ENCODE results near the gene ZNF585A.
"Not testable (repeated sequence)": the region's sequence is repeated elsewhere in the genome, so short reads cannot be mapped to it uniquely, and the experiment has no call there.

ZNF585A gene

GRCh38 chr19:37172368-37173366 is at the start of gene ZNF585A:
ZNF585A (minus strand) TSS chr19:37172695; CDS start chr19:37169910, 2,785 bp downstream.
- no peak for DNase-seq

- no peak for DNase-seq
These were observed 48.6 kb upstream of the ZNF585A start for GRCh38 chr19:37221136-37221535.

- no peak for DNase-seq
These were observed 47.9 kb upstream of the ZNF585A start for GRCh38 chr19:37220383-37220782.

- DNase-seq, result no peak
These were observed 46.1 kb upstream of the ZNF585A start for GRCh38 chr19:37218592-37218935.

- DNase-seq, result peak; percentile 88
These were observed 45.5 kb upstream of the ZNF585A start, which contains the start of gene ZNF383 for GRCh38 chr19:37217775-37218591. ZNF383 (plus strand) TSS chr19:37218214; CDS start chr19:37230454, 12,240 bp downstream.

GRCh38 chr19:37217480-37217774 is 44.9 kb upstream of the ZNF585A start:
- DNase-seq, result no peak

GRCh38 chr19:37197768-37198167 is 25.3 kb upstream of the ZNF585A start:
- DNase-seq, result no peak

- DNase-seq, result not testable (repeated sequence)
These were observed 24.6 kb upstream of the ZNF585A start for GRCh38 chr19:37197115-37197514.

GRCh38 chr19:37195248-37195647 is 22.8 kb upstream of the ZNF585A start:
- DNase-seq, result not testable (repeated sequence)

GRCh38 chr19:37186071-37186470 is 13.6 kb upstream of the ZNF585A start:
- not testable (repeated sequence) for DNase-seq

- DNase-seq, result no peak
These were observed 6.9 kb downstream of the ZNF585A start for GRCh38 chr19:37165635-37166034.

- DNase-seq, result no peak
These were observed 12.3 kb downstream of the ZNF585A start for GRCh38 chr19:37160153-37160552.

- no peak for DNase-seq
These were observed 24.3 kb downstream of the ZNF585A start for GRCh38 chr19:37148214-37148613.

GRCh38 chr19:37136111-37136510 is 36.4 kb downstream of the ZNF585A start:
- no peak for DNase-seq

- no peak for DNase-seq
These were observed 43.7 kb downstream of the ZNF585A start for GRCh38 chr19:37128821-37129177.

GRCh38 chr19:37127999-37128820 is 44.3 kb downstream of the ZNF585A start:
- no peak for DNase-seq

GRCh38 chr19:37122093-37122492 is 50.4 kb downstream of the ZNF585A start:
- not testable (repeated sequence) for DNase-seq

- no peak for DNase-seq
These were observed 58.5 kb downstream of the ZNF585A start for GRCh38 chr19:37114001-37114400.

- DNase-seq, result not testable (repeated sequence)
These were observed 60.7 kb downstream of the ZNF585A start for GRCh38 chr19:37111753-37112152.

GRCh38 chr19:37104135-37104534 is 68.4 kb downstream of the ZNF585A start:
- not testable (repeated sequence) for DNase-seq

GRCh38 chr19:37098570-37098969 is 73.9 kb downstream of the ZNF585A start:
- no peak for DNase-seq

GRCh38 chr19:37095859-37096258 is 76.6 kb downstream of the ZNF585A start:
- no peak for DNase-seq
